ENCODE data around the gene USP6NL. TPM values are rescaled to one million over a fixed set of nuclear protein-coding genes. Genes with fewer than 3 reads are reported as not detected.

USP6NL gene
- total and polyA plus RNA-seq, 10 of the 15 experiments (the other 5 are each of a cell fraction or from before 2014, with no cell fraction given): 4.0 to 27.7 (median 18.2) TPM

GRCh38 chr10:11473128-11473760 is 138.2 kb downstream of the USP6NL start:
- H3K79me2 ChIP-seq (ENCODE audit: control insufficient read depth, insufficient read depth, low read length): no peaks in the 10 kb centered on the region
- intact Hi-C loops (cut with micrococcal nuclease; ENCODE audit: unreplicated experiment) (loop anchor here (5.0 to 10.0 kb wide), 3 partner anchors 138 to 361 kb away; no protein-coding TSS in a partner anchor), in situ Hi-C loops (cut with MboI) (loop anchor here (25.0 kb wide), 1 partner anchor 361 kb away; no protein-coding TSS in a partner anchor)
- FAIRE-seq: no peak
- no peak for ATAC-seq
- RAD21 ChIA-PET (ENCODE audit: unreplicated experiment): interaction anchor here (0.7 kb wide), 1 partner anchor 360 kb away, joined by 3 read pairs; no protein-coding TSS in a partner anchor
- no peaks in the 10 kb centered on the region for H3K27me3 ChIP-seq (replicated peaks in 1 of 2; ENCODE audit: control insufficient read depth in 2 of 2, insufficient read depth in 2 of 2, low read length in 1 of 2)
- CTCF ChIA-PET: interaction anchor here (0.5 to 1.6 kb wide), 10 partner anchors 10 to 682 kb away, joined by 3 to 7 read pairs (median 3); no protein-coding TSS in a partner anchor
- WGBS (ENCODE audit: insufficient coverage, insufficient replicate concordance, low lambda C conversion rate, missing lambda C conversion rate): 96% methylated on average over 12 of the region's 12 CpGs
- H3K4me3 ChIP-seq: no peak overlapping the region
- H3K4me2 ChIP-seq (ENCODE audit: control insufficient read depth, insufficient read depth): no peak overlapping the region
- TF ChIP-seq RAD51 (IDR thresholded peaks at IDR 0.05) (no peak), NFYA (IDR thresholded peaks at IDR 0.05; ENCODE audit: borderline replicate concordance, low read depth, low read length) (no peak), RFX5 (IDR thresholded peaks at IDR 0.05; ENCODE audit: low read depth, low read length) (no peak), SKIL (IDR thresholded peaks at IDR 0.05; ENCODE audit: low read depth, poor library complexity, severe bottlenecking) (no peak), KLF5 (IDR thresholded peaks at IDR 0.05; ENCODE audit: partially characterized antibody) (no peak), POLR2AphosphoS5 (IDR thresholded peaks at IDR 0.05; ENCODE audit: low read length) (no peak), HDAC2 (IDR thresholded peaks at IDR 0.05) (no peak), BCL11A (IDR thresholded peaks at IDR 0.05; ENCODE audit: low read depth, low read length) (no peak), HCFC1 (IDR thresholded peaks at IDR 0.05; ENCODE audit: low read length) (no peak), MEF2B (IDR thresholded peaks at IDR 0.05; ENCODE audit: partially characterized antibody, poor library complexity, severe bottlenecking) (no peak), NR2C2 (IDR thresholded peaks at IDR 0.05; ENCODE audit: borderline replicate concordance, control insufficient read depth, insufficient read length, low read depth) (no peak), SMAD5 (IDR thresholded peaks at IDR 0.05; ENCODE audit: low read depth) (no peak), ZBED1 (IDR thresholded peaks at IDR 0.05; ENCODE audit: borderline replicate concordance) (no peak), SMAD1 (IDR thresholded peaks at IDR 0.05; ENCODE audit: low read depth, partially characterized antibody) (no peak), ETV6 (conservative IDR thresholded peaks at IDR 0.05 in 1 of 2, IDR thresholded peaks at IDR 0.05 in 1 of 2; ENCODE audit: borderline replicate concordance in 1 of 2, low read depth in 1 of 2) (no peak)
- H2AFZ ChIP-seq (ENCODE audit: control insufficient read depth, low read depth, low read length): no peak overlapping the region
- H3K9me3 ChIP-seq (replicated peaks; ENCODE audit: control insufficient read depth, insufficient read depth, low read length): no peaks in the 10 kb centered on the region
- H4K20me1 ChIP-seq (ENCODE audit: control insufficient read depth, insufficient read depth): no peaks in the 10 kb centered on the region
- DNase-seq (ENCODE audit: low read depth, low spot score): no peak
- H3K4me1 ChIP-seq (ENCODE audit: control insufficient read depth, insufficient read depth, low read length): no peaks in the 10 kb centered on the region
- no peak overlapping the region for H3K9ac ChIP-seq (ENCODE audit: control insufficient read depth, insufficient read depth, low read length)
- no TSS peak for BruUV-seq (replicated peaks)
- H3K27ac ChIP-seq (ENCODE audit: control insufficient read depth, insufficient read depth): no peak overlapping the region
- SMC1A ChIA-PET (ENCODE audit: uncharacterized antibody, unreplicated experiment): interaction anchor here (0.7 to 1.0 kb wide), 2 partner anchors 22 to 284 kb away, joined by 3 read pairs; no protein-coding TSS in a partner anchor
- H3K36me3 ChIP-seq (ENCODE audit: control insufficient read depth in 2 of 2, insufficient read depth in 2 of 2, low read length in 1 of 2): peaks cover 4 to 16% of the 10 kb centered on the region in 2 experiments; a peak in 3 of 4 replicates
- POLR2A ChIA-PET: no interaction called here

Measured in GM12878 (cell line).